ENCODE results near the gene ITGB3BP. TPM values are rescaled to one million over a fixed set of nuclear protein-coding genes. Genes with fewer than 3 reads are reported as not detected.
"Not testable (repeated sequence)": the region's sequence is repeated elsewhere in the genome, so short reads cannot be mapped to it uniquely, and the experiment has no call there.

ITGB3BP gene, protein sequence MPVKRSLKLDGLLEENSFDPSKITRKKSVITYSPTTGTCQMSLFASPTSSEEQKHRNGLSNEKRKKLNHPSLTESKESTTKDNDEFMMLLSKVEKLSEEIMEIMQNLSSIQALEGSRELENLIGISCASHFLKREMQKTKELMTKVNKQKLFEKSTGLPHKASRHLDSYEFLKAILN
- 16.0 and 48.0 TPM in 2 replicates for total RNA-seq (ENCODE audit: low replicate concordance)

DNA sequence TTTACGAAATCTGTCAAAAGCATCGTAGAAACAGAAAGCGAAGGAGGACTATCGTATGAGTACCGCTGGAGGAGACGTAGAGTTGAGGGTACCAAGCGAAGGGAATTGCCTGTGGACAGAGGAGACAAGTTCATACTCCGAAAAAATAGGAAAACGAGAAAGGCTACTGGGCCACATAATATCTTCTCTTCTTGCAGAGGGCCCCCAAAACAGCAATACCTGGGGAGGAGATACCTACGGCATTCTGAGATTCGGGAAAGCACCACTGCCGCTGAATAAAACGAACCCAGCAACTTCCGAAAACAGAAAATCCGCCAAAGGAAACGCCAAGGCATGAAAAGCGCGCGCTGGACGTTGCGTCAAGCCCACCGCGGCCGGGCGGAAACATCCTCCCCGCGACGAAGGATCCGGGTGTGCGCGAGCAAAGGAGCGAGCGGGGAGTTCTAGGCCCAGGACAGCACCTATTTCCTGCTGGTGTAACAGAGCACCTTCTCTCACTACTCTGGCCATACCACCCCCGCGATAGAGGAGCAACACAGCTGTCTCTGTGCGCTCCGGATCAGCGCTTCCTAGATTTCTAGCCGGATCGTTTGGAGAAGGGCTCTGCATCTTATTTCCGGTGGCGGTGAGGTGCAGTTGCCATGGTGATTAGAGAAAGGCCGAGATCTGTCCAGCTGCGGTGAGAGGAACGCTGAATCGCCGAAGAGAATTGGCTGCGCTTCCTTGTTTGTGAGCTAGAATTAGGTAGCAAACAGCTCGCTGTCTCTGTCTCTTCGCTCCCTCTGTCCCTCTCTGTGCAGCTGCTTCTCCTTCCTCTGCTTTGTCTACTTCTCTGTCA lies at the start of gene ITGB3BP, which contains the start of gene EFCAB7:
TSS of gene ITGB3BP (minus strand) at position 335 of the 838 bp plus-strand sequence. CDS start at position 243, 92 bp downstream.
TSS of gene EFCAB7 (plus strand) at position 635 of the 838 bp plus-strand sequence. CDS start 2,048 bp downstream, outside the sequence.
- DNase-seq (ENCODE audit: low read depth): peak; percentile 96
- peak within 1 kb of the TSS; percentile 71 for H3K4me3 ChIP-seq (ENCODE audit: low read depth, low read length)
- TF ChIP-seq CTCF (IDR thresholded peaks at IDR 0.05; ENCODE audit: insufficient read depth, low read length): no peak

GRCh38 chr1:63572686-63573085 lies 49.7 kb upstream of the ITGB3BP start:
- H3K4me3 ChIP-seq (ENCODE audit: low read depth, low read length); DNase-seq (ENCODE audit: low read depth): not testable (repeated sequence)

- H3K4me3 ChIP-seq (ENCODE audit: low read depth, low read length): no peak overlapping the region
- no peak for TF ChIP-seq CTCF (IDR thresholded peaks at IDR 0.05; ENCODE audit: insufficient read depth, low read length)
- no peak for DNase-seq (ENCODE audit: low read depth)
Observed at GRCh38 chr1:63569640-63570316, 46.8 kb upstream of the ITGB3BP start.

DNA sequence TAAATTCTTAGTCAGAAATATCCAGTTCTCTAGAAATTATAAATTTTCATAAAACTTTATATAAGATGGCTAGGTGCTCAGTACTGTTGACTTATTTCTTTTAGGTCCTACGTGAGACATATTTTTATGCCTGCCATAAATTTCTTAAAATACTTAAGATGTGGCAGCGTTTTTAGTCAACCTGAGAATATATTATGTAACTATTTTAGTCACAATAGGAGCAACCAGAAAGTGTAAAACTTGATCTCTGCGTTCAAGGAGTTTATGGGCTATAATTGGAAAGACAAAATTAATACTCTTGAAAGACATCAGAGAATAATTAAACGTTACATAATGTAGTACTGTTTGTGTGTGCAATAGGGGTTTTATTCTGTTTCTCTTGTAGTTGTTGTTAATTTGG lies 46.0 kb upstream of the ITGB3BP start:
- no peak for TF ChIP-seq CTCF (IDR thresholded peaks at IDR 0.05; ENCODE audit: insufficient read depth, low read length)
- H3K4me3 ChIP-seq (ENCODE audit: low read depth, low read length): no peak overlapping the region
- no peak for DNase-seq (ENCODE audit: low read depth)

GRCh38 chr1:63563745-63564144 lies 40.7 kb upstream of the ITGB3BP start:
- no peak overlapping the region for H3K4me3 ChIP-seq (ENCODE audit: low read depth, low read length)
- no peak for DNase-seq (ENCODE audit: low read depth)
- TF ChIP-seq CTCF (IDR thresholded peaks at IDR 0.05; ENCODE audit: insufficient read depth, low read length): no peak

DNA sequence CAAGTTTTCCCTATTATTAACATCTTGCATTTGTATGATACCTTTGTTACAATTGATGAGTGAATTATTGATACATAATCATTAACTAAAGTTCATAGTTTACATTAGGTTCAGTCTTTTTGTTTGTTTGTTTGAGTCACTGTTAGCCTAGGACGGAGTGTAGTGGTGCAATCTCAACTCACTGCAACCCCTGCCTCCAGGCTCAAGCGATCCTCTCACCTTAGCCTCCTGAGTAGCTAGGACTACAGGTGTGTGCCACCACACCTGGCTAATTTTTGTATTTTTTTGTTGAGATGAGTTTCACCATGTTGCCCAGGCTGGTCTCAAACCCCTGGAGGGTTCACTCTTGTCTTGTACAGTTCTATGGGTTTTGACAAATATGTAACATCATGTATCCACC lies 36.3 kb upstream of the ITGB3BP start:
- DNase-seq (ENCODE audit: low read depth): no peak
- TF ChIP-seq CTCF (IDR thresholded peaks at IDR 0.05; ENCODE audit: insufficient read depth, low read length): no peak

More for the DNA sequence above, 36.3 kb upstream of the ITGB3BP start:
- H3K4me3 ChIP-seq (ENCODE audit: low read depth, low read length): no peak overlapping the region
